HEK293T (cell line): ENCODE data around the gene PRPS1L1.
A peak's percentile ranks its signal among the peaks of the same experiment; 100 is the strongest.

Experiments
- CTCF ChIA-PET: fragments of 350-600 bp; formaldehyde crosslinking; extraction: SDS; loops from one replicate; lab custom pipeline; 2021; ENCODE audit warnings: antibody characterized with exemption, inconsistent platforms; lab: Yijun Ruan, JAX
- POLR2A ChIA-PET: fragments of 350-600 bp; formaldehyde crosslinking; extraction: SDS; loops from one replicate; lab custom pipeline; 2020; ENCODE audit warnings: antibody characterized with exemption, inconsistent platforms; lab: Yijun Ruan, JAX
- DNase-seq: peaks from one replicate; pipeline ENCODE4 v3.0.0; 2012; ENCODE audit warnings: mixed read lengths; ENCODE audit errors: extremely low spot score
- ARNT ChIP-seq: fragments of 450-650 bp; IDR thresholded peaks from 2 replicates; pipeline ENCODE4 v1.6.1; 2017; ENCODE audit warnings: mild to moderate bottlenecking
- BHLHE40 ChIP-seq: fragments of 450-650 bp; IDR thresholded peaks from 2 replicates; pipeline ENCODE4 v1.6.1; 2016; ENCODE audit warnings: mild to moderate bottlenecking, moderate library complexity, borderline replicate concordance
- CTBP1 ChIP-seq: fragments of 450-650 bp; IDR thresholded peaks from 2 replicates; pipeline ENCODE4 v1.6.1; 2016; ENCODE audit warnings: borderline replicate concordance
- ELF4 ChIP-seq: fragments of 450-650 bp; IDR thresholded peaks from 2 replicates; pipeline ENCODE4 v1.6.1; 2017; ENCODE audit warnings: antibody characterized with exemption
- FOXA1 ChIP-seq: fragments of 450-650 bp; IDR thresholded peaks from 2 replicates; pipeline ENCODE4 v1.6.1; 2016; ENCODE audit warnings: mild to moderate bottlenecking
- FOXK2 ChIP-seq: fragments of 450-650 bp; IDR thresholded peaks from 2 replicates; pipeline ENCODE4 v1.6.1; 2016; ENCODE audit warnings: mild to moderate bottlenecking
- FOXM1 ChIP-seq: fragments of 450-650 bp; IDR thresholded peaks from 2 replicates; pipeline ENCODE4 v1.6.1; 2017; ENCODE audit warnings: mild to moderate bottlenecking, borderline replicate concordance
- HDGF ChIP-seq: fragments of 450-650 bp; IDR thresholded peaks from 2 replicates; pipeline ENCODE4 v1.6.1; 2017; ENCODE audit warnings: antibody characterized with exemption, borderline replicate concordance
- L3MBTL2 ChIP-seq: fragments of 450-650 bp; conservative IDR thresholded peaks from 2 replicates; pipeline ENCODE4 v1.6.1; 2016; ENCODE audit warnings: mild to moderate bottlenecking
- LEF1 ChIP-seq: fragments of 450-650 bp; IDR thresholded peaks from 2 replicates; pipeline ENCODE4 v1.6.1; 2017; ENCODE audit warnings: mild to moderate bottlenecking, borderline replicate concordance
- NFRKB ChIP-seq: fragments of 450-650 bp; IDR thresholded peaks from 2 replicates; pipeline ENCODE4 v1.6.1; 2016; ENCODE audit warnings: mild to moderate bottlenecking, moderate library complexity
- PKNOX1 ChIP-seq: fragments of 450-650 bp; IDR thresholded peaks from 2 replicates; pipeline ENCODE4 v1.6.1; 2016
- SP1 ChIP-seq: fragments of 450-650 bp; IDR thresholded peaks from 2 replicates; pipeline ENCODE4 v1.6.1; 2017
- SUZ12 ChIP-seq: fragments of 450-650 bp; IDR thresholded peaks from 2 replicates; pipeline ENCODE4 v1.6.1; 2016; ENCODE audit warnings: mild to moderate bottlenecking
- TARDBP ChIP-seq: fragments of 450-650 bp; IDR thresholded peaks from 2 replicates; pipeline ENCODE4 v1.6.1; 2016
- ZNF384 ChIP-seq: fragments of 450-650 bp; IDR thresholded peaks from 2 replicates; pipeline ENCODE4 v1.6.1; 2016

The PRPS1L1 gene

GRCh38 chr7:17991866-17992648 lies 35.6 kb downstream of the PRPS1L1 start:
- no peak for TF ChIP-seq BHLHE40
- TF ChIP-seq ZNF384: peak; percentile 92
- TF ChIP-seq NFRKB: no peak
- CTCF ChIA-PET: interaction anchor here (0.6 to 2.1 kb wide), 2 partner anchors 12 to 222 kb away, joined by 4 to 14 read pairs; no protein-coding TSS in a partner anchor
- no peak for DNase-seq
- POLR2A ChIA-PET: no interaction called here

- DNase-seq: no peak
- ChIA-PET POLR2A (no interaction called here), CTCF (interaction anchor here (0.7 to 2.1 kb wide), 3 partner anchors 53 to 220 kb away, joined by 3 to 14 read pairs (median 3); no protein-coding TSS in a partner anchor)
- TF ChIP-seq NFRKB: no peak
- no peak for TF ChIP-seq FOXA1
- TF ChIP-seq ZNF384: no peak
Observed at GRCh38 chr7:17990761-17991160, 36.9 kb downstream of the PRPS1L1 start.

GRCh38 chr7:17989546-17989945 lies 38.1 kb downstream of the PRPS1L1 start:
- CTCF ChIA-PET: no interaction called here

GRCh38 chr7:17988858-17989257 lies 38.8 kb downstream of the PRPS1L1 start:
- DNase-seq: no peak
- POLR2A ChIA-PET: no interaction called here
- TF ChIP-seq SUZ12: no peak
- no peak for TF ChIP-seq CTBP1
- no peak for TF ChIP-seq SP1
- no peak for TF ChIP-seq BHLHE40
- no peak for TF ChIP-seq FOXK2
- TF ChIP-seq HDGF: no peak
- TF ChIP-seq FOXM1: no peak
- TF ChIP-seq ZNF384: no peak
- no peak for TF ChIP-seq LEF1
- TF ChIP-seq ARNT: no peak
- TF ChIP-seq L3MBTL2: no peak
- TF ChIP-seq PKNOX1: no peak
- CTCF ChIA-PET: no interaction called here

More at GRCh38 chr7:17989546-17989945, 38.1 kb downstream of the PRPS1L1 start:
- POLR2A ChIA-PET: no interaction called here
- no peak for TF ChIP-seq PKNOX1
- no peak for TF ChIP-seq NFRKB
- TF ChIP-seq FOXM1: no peak
- no peak for TF ChIP-seq FOXK2
- no peak for TF ChIP-seq TARDBP
- TF ChIP-seq ARNT: no peak
- no peak for TF ChIP-seq SUZ12
- TF ChIP-seq SP1: no peak
- no peak for TF ChIP-seq CTBP1
- no peak for TF ChIP-seq ZNF384
- no peak for TF ChIP-seq LEF1
- TF ChIP-seq BHLHE40: no peak
- no peak for TF ChIP-seq FOXA1
- TF ChIP-seq ELF4: no peak
- TF ChIP-seq HDGF: no peak
- TF ChIP-seq L3MBTL2: no peak
- no peak for DNase-seq

GRCh38 chr7:17988141-17988540 lies 39.5 kb downstream of the PRPS1L1 start:
- ChIA-PET CTCF (interaction anchor here (1.3 kb wide), 1 partner anchor 219 kb away, joined by 4 read pairs; no protein-coding TSS in a partner anchor), POLR2A (no interaction called here)

GRCh38 chr7:17986851-17987250 lies 40.8 kb downstream of the PRPS1L1 start:
- CTCF ChIA-PET: no interaction called here
- DNase-seq: no peak
- POLR2A ChIA-PET: no interaction called here
- TF ChIP-seq CTBP1 (no peak), BHLHE40 (no peak), HDGF (no peak)

More at GRCh38 chr7:17988141-17988540, 39.5 kb downstream of the PRPS1L1 start:
- DNase-seq: no peak
- TF ChIP-seq L3MBTL2: no peak

GRCh38 chr7:17985473-17986239 lies 42.0 kb downstream of the PRPS1L1 start:
- DNase-seq: no peak
- no peak for TF ChIP-seq CTBP1
- no peak for TF ChIP-seq SUZ12
- no peak for TF ChIP-seq BHLHE40
- no peak for TF ChIP-seq FOXK2
- TF ChIP-seq SP1: no peak
- TF ChIP-seq FOXM1: no peak
- TF ChIP-seq ELF4: no peak
- no peak for TF ChIP-seq PKNOX1
- TF ChIP-seq L3MBTL2: no peak
- no peak for TF ChIP-seq LEF1
- TF ChIP-seq TARDBP: no peak
- TF ChIP-seq ZNF384: no peak
- no peak for TF ChIP-seq HDGF
- no peak for TF ChIP-seq ARNT
- TF ChIP-seq FOXA1: no peak
- TF ChIP-seq NFRKB: no peak
- CTCF ChIA-PET: interaction anchor here (0.5 to 1.1 kb wide), 2 partner anchors 215 to 1561 kb away, joined by 3 read pairs; no protein-coding TSS in a partner anchor
- POLR2A ChIA-PET: no interaction called here
